Fibroblast of peridontal ligament (primary cell): ENCODE measurements around the gene CCDC146.
"Not testable (repeated sequence)": the region's sequence is repeated elsewhere in the genome, so short reads cannot be mapped to it uniquely, and the experiment has no call there.

Experiments used
- DNase-seq: peaks from one replicate; pipeline ENCODE4 v3.0.0-alpha.2; 2010; ENCODE audit errors: extremely low read depth

CCDC146 gene

GRCh38 chr7:77329466-77330168 is 207.2 kb downstream of the CCDC146 start:
- DNase-seq, result no peak

DNA sequence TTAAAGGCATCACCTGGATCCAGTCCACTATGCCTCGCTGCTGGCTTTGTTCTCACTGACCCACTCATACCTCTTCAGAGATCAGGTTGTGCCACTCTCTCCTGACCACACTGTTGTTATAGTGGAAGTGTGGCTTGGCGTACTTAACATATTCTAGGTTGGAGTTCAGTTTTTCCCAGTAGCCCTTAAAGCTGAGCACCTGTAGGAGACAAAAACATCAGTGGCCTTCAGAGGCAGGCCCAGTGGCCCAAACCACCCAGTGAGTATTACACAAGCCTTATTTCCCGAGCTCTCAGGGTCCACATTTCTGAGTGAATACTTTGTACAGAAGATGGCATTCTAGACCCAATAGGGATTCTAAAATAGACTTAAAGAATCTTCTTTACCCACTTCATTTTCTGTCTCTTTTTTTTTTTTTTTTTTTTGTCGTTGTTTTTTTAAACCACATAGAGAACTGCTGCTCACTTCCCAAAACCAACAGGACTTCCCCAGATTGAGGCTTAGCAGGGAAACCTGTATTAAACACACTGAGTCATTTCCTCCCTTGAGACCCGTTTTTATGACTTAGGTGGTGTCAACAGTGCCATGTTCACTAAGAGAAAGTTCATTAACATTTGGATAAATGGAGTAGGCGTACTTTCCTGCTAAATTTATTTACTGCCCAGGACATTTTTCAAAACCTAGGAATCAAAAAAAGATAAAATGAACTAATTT is 207.9 kb downstream of the CCDC146 start:
- DNase-seq, result no peak

- peak; percentile 93 for DNase-seq
Measured at GRCh38 chr7:77331938-77332695, 209.7 kb downstream of the CCDC146 start.

- not testable (repeated sequence) for DNase-seq
Measured at GRCh38 chr7:77334039-77334438, 211.6 kb downstream of the CCDC146 start.

GRCh38 chr7:77335581-77335980 is 213.2 kb downstream of the CCDC146 start:
- peak; percentile 94 for DNase-seq

GRCh38 chr7:77337456-77337990 is 215.1 kb downstream of the CCDC146 start:
- no peak for DNase-seq

DNA sequence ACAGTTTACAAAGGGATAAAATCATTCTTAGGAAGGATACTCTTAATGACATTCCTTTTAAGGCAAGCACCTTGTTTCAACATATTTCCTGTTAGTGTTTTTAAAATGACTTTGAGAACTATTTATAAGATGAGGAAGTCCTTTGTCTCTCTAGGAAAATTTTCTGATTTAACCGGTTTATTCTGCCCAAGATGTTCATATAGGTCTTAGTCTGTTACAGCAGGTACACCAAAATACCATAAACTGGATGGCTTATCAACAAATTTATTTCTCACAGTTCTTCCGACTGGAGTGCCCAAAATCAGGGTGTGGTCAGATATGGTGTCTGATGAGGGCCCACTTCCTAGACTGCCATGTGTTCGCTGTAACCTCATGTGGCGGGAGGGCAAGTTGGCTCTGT is 215.8 kb downstream of the CCDC146 start:
- DNase-seq, result no peak

GRCh38 chr7:77338883-77339629 is 216.6 kb downstream of the CCDC146 start:
- DNase-seq, result peak; percentile 56

DNA sequence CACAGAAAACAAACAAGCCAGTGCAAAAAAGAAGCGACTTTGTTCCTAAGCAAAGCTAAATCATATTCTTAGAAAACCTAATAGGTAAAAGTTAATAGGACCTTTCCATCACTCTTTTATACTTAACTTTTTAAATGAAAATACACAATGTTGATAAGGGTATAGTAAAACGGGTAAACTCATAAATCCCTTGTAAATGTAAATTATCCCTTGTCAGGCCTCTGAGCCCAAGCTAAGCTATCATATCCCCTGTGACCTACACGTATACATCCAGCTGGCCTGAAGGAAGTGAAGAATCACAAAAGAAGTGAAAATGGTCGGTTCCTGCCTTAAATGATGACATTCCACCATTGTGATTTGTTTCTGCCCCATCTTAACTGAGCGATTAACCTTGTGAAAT is 217.3 kb downstream of the CCDC146 start:
- DNase-seq, result no peak
